ENCODE results near the gene OR51A7.

DNA sequence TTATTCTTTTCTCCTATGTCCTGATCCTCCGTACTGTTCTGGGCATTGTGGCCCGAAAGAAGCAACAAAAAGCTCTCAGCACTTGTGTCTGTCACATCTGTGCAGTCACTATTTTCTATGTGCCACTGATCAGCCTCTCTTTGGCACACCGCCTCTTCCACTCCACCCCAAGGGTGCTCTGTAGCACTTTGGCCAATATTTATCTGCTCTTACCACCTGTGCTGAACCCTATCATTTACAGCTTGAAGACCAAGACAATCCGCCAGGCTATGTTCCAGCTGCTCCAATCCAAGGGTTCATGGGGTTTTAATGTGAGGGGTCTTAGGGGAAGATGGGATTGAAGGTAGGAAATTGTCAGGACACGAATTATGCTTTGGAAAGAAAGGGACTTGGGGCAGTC is 21.0 kb upstream of the OR51A7 start:
- TF ChIP-seq EZH2 (IDR thresholded peaks at IDR 0.05; ENCODE audit: borderline replicate concordance, insufficient read depth, low read depth, low read length, poor library complexity, severe bottlenecking): no peak
- TF ChIP-seq, protein P1, sequence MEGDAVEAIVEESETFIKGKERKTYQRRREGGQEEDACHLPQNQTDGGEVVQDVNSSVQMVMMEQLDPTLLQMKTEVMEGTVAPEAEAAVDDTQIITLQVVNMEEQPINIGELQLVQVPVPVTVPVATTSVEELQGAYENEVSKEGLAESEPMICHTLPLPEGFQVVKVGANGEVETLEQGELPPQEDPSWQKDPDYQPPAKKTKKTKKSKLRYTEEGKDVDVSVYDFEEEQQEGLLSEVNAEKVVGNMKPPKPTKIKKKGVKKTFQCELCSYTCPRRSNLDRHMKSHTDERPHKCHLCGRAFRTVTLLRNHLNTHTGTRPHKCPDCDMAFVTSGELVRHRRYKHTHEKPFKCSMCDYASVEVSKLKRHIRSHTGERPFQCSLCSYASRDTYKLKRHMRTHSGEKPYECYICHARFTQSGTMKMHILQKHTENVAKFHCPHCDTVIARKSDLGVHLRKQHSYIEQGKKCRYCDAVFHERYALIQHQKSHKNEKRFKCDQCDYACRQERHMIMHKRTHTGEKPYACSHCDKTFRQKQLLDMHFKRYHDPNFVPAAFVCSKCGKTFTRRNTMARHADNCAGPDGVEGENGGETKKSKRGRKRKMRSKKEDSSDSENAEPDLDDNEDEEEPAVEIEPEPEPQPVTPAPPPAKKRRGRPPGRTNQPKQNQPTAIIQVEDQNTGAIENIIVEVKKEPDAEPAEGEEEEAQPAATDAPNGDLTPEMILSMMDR (IDR thresholded peaks at IDR 0.05): no peak

Measured in B cell (primary cell).